GM12878 (cell line): Measurements from ENCODE around the gene MAPKAP1.

Experiments used
- CBX5 ChIP-seq: sonication (generic); IDR thresholded peaks from 2 replicates; pipeline ENCODE4 v1.6.1; 2016; ENCODE audit warnings: low read depth, moderate library complexity, mild to moderate bottlenecking, inconsistent platforms
- MTA3 ChIP-seq: IDR thresholded peaks from 2 replicates; pipeline ENCODE4 v1.6.1; 2012; ENCODE audit warnings: low read length, inconsistent platforms, borderline replicate concordance
- MXI1 ChIP-seq: fragments of 150-350 bp; IDR thresholded peaks from 2 replicates; pipeline ENCODE4 v1.6.1; 2011; ENCODE audit warnings: low read depth, mild to moderate bottlenecking, inconsistent platforms, low read length, improper control_type of control experiment
- SUZ12 ChIP-seq: fragments of 200-600 bp; sonication (generic); IDR thresholded peaks from one replicate; pipeline ENCODE4 v1.6.1; 2018; ENCODE audit warnings: antibody characterized with exemption, mild to moderate bottlenecking; ENCODE audit not compliant: unreplicated experiment
- TAF1 ChIP-seq: IDR thresholded peaks from 2 replicates; pipeline ENCODE4 v1.6.1; 2011; ENCODE audit warnings: mild to moderate bottlenecking, low read depth, low read length, borderline replicate concordance

DNA sequence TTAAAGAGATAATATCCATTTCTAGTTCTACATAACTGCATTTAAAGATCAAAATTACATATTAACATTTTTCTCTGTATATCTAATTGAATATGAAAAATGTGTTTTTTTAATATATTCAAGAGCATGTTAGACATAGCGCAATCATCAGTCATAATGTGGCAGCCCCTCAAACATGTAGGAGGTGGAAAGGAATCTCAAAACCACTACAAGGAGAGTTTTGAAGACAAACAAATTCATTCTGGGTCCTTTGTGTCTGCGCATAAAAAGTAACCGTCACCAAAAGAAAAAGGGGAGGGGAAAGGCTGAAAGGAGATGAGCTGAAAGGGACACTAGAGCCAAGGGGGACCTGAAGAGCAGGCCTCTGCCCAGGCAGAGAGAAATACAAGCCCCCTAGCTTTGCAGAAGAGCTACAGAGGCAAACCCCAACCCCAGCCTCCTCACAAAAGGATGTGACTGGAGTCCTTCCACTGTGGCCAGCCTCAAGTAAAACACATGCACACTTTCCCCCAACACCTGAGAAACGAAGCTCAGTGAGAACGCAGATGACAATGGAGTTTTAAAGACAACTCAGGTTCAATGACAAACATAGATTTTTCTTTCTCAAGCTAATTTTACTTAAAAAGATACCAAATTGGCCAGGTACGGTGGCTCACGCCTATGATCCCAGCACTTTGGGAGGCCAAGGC is 62.0 kb downstream of the MAPKAP1 start:
- no peak for TF ChIP-seq MXI1
- no peak for TF ChIP-seq TAF1
- TF ChIP-seq SUZ12: no peak
- TF ChIP-seq MTA3: no peak
- TF ChIP-seq CBX5: no peak
